GM21717 (cell line): ENCODE results near the gene GLMN.

Experiments used
- ATAC-seq: cut with Tn5 transposase; IDR thresholded peaks from one replicate; pipeline ENCODE4 v1.9.1; 2021; ENCODE audit warnings: mild to moderate bottlenecking, moderate library complexity; ENCODE audit not compliant: unreplicated experiment

Gene GLMN

GRCh38 chr1:92298573-92299476, at the start of gene GLMN, which contains the start of gene RPAP2:
TSS of gene GLMN (minus strand) at chr1:92298987. CDS start at chr1:92297999, 988 bp downstream.
TSS of gene RPAP2 (plus strand) at chr1:92299059. CDS start at chr1:92299074, 15 bp downstream.
- ATAC-seq: peak; percentile 99

GRCh38 chr1:92346866-92347640, 48.3 kb upstream of the GLMN start:
- ATAC-seq: no peak

GRCh38 chr1:92343061-92343460, 44.3 kb upstream of the GLMN start:
- ATAC-seq: no peak

GRCh38 chr1:92342401-92342800, 43.6 kb upstream of the GLMN start:
- no peak for ATAC-seq

- ATAC-seq: no peak
Measured at GRCh38 chr1:92340154-92340553, 41.4 kb upstream of the GLMN start.

GRCh38 chr1:92333668-92334067, 34.9 kb upstream of the GLMN start:
- no peak for ATAC-seq

GRCh38 chr1:92329347-92330129, 30.8 kb upstream of the GLMN start:
- ATAC-seq: no peak

- no peak for ATAC-seq
Measured at GRCh38 chr1:92327794-92328193, 29.0 kb upstream of the GLMN start.

- no peak for ATAC-seq
Measured at GRCh38 chr1:92326681-92327080, 27.9 kb upstream of the GLMN start.

- no peak for ATAC-seq
Measured at GRCh38 chr1:92324784-92325183, 26.0 kb upstream of the GLMN start.

- no peak for ATAC-seq
Measured at GRCh38 chr1:92323473-92324453, 25.0 kb upstream of the GLMN start.

GRCh38 chr1:92317836-92318493, 19.2 kb upstream of the GLMN start:
- ATAC-seq: no peak

GRCh38 chr1:92315766-92316599, 17.2 kb upstream of the GLMN start:
- no peak for ATAC-seq

GRCh38 chr1:92314024-92314423, 15.2 kb upstream of the GLMN start:
- ATAC-seq: no peak

- no peak for ATAC-seq
Measured at GRCh38 chr1:92310185-92310597, 11.4 kb upstream of the GLMN start.

- ATAC-seq: no peak
Measured at GRCh38 chr1:92307980-92308379, 9.2 kb upstream of the GLMN start.

GRCh38 chr1:92306020-92306419, 7.2 kb upstream of the GLMN start:
- ATAC-seq: no peak

- no peak for ATAC-seq
Measured at GRCh38 chr1:92301021-92301420, 2.2 kb upstream of the GLMN start.
